NCI-H1436 treated with DMSO at 0.1 percent for 48 hours (cell line): ENCODE data around the gene OVOL3.
"Not testable (repeated sequence)": the region's sequence is repeated elsewhere in the genome, so short reads cannot be mapped to it uniquely, and the experiment has no call there.

Experiments used
- DNase-seq: peaks from one replicate; lab custom pipeline; 2025; lab: John Stamatoyannopoulos, UW

Gene OVOL3

GRCh38 chr19:36134867-36135266 lies 23.9 kb downstream of the OVOL3 start:
- DNase-seq, result not testable (repeated sequence)

GRCh38 chr19:36136964-36137686 lies 26.2 kb downstream of the OVOL3 start:
- DNase-seq, result no peak

- no peak for DNase-seq
These were observed 28.2 kb downstream of the OVOL3 start for GRCh38 chr19:36139120-36139472.

- DNase-seq, result peak; percentile 71
These were observed 28.7 kb downstream of the OVOL3 start, which contains the start of gene CAPNS1 for GRCh38 chr19:36139473-36140303. CAPNS1 (plus strand) TSS chr19:36140066; CDS start chr19:36141012, 946 bp downstream.

GRCh38 chr19:36140304-36141038 lies 29.5 kb downstream of the OVOL3 start:
- no peak for DNase-seq

GRCh38 chr19:36141039-36141927 lies 30.3 kb downstream of the OVOL3 start:
- peak; percentile 66 for DNase-seq

- no peak for DNase-seq
These were observed 31.1 kb downstream of the OVOL3 start for GRCh38 chr19:36142046-36142445.

GRCh38 chr19:36142496-36142895 lies 31.6 kb downstream of the OVOL3 start:
- DNase-seq, result no peak

- DNase-seq, result no peak
These were observed 33.7 kb downstream of the OVOL3 start for GRCh38 chr19:36144624-36145023.

- no peak for DNase-seq
These were observed 38.9 kb downstream of the OVOL3 start for GRCh38 chr19:36149673-36150406.

- no peak for DNase-seq
These were observed 39.6 kb downstream of the OVOL3 start for GRCh38 chr19:36150586-36150985.

GRCh38 chr19:36151144-36152018 lies 40.4 kb downstream of the OVOL3 start:
- DNase-seq, result no peak

- DNase-seq, result no peak
These were observed 41.0 kb downstream of the OVOL3 start for GRCh38 chr19:36152019-36152351.

GRCh38 chr19:36152352-36153091 lies 41.6 kb downstream of the OVOL3 start, which contains the start of gene COX7A1:
COX7A1 (minus strand) TSS chr19:36152447; CDS start chr19:36152407, 40 bp downstream.
- no peak for DNase-seq

- no peak for DNase-seq
These were observed 42.2 kb downstream of the OVOL3 start for GRCh38 chr19:36153126-36153525.

- DNase-seq, result no peak
These were observed 50.1 kb downstream of the OVOL3 start for GRCh38 chr19:36160821-36161596.
